Measurements from ENCODE around the gene DLGAP1.

The DLGAP1 gene

GRCh38 chr18:4211111-4211837, 243.8 kb downstream of the DLGAP1 start:
- H3K9me3 ChIP-seq (ENCODE audit: control insufficient read depth, insufficient read depth, low read depth, low read length) = no peaks in the 10 kb centered on the region
- H3K4me1 ChIP-seq (ENCODE audit: control insufficient read depth, insufficient read depth, low read length) = no peaks in the 10 kb centered on the region
- TF ChIP-seq ZBTB7A (tag by site-specific recombination; IDR thresholded peaks at IDR 0.05; ENCODE audit: low read depth) (no peak), ZNF776 (tag by site-specific recombination; IDR thresholded peaks at IDR 0.05; ENCODE audit: borderline replicate concordance) (no peak), ZNF660 (tag by site-specific recombination; IDR thresholded peaks at IDR 0.05) (no peak), OSR2 (tag by site-specific recombination; IDR thresholded peaks at IDR 0.05) (no peak), ZNF701 (tag by site-specific recombination; IDR thresholded peaks at IDR 0.05) (no peak), ZNF391 (tag by site-specific recombination; IDR thresholded peaks at IDR 0.05; ENCODE audit: borderline replicate concordance, low read depth) (no peak), SCRT1 (tag by site-specific recombination; IDR thresholded peaks at IDR 0.05; ENCODE audit: borderline replicate concordance) (no peak)
- ChIA-PET CTCF (no interaction called here), POLR2A (no interaction called here)
- H3K27ac ChIP-seq (ENCODE audit: extremely low read depth, low read depth, low read length) = no peak overlapping the region
- H3K4me3 ChIP-seq (ENCODE audit: low read depth, low read length) = no peak overlapping the region
- H3K36me3 ChIP-seq (ENCODE audit: control insufficient read depth in 2 of 2, insufficient read depth in 1 of 2, low read length in 2 of 2) = no peaks in the 10 kb centered on the region

DNA sequence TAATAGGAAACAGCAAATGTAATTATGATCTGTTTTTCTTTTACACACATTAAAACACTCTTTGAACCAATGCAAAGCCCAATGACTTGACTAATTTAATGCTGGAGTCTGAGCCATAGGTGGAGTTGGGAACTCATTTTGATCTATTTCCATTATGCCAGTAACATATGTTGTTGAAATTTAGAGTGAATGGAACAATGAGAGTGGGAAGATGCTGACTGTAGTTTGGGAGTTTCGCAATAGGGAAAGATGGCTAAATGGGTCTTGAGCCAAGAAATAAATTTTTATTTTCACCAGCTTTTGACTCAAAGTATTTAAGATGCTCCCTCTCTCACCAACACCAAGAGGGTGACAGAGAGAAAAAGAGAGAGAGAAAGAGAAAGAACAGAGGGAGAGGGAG, 246.7 kb downstream of the DLGAP1 start:
- no peaks in the 10 kb centered on the region for H3K36me3 ChIP-seq (ENCODE audit: control insufficient read depth in 2 of 2, insufficient read depth in 1 of 2, low read length in 2 of 2)
- ChIA-PET POLR2A (no interaction called here), CTCF (interaction anchor here (0.6 to 0.7 kb wide), 2 partner anchors 46 to 710 kb away, joined by 3 read pairs; no protein-coding TSS in a partner anchor)
- no peak overlapping the region for H3K4me3 ChIP-seq (ENCODE audit: low read depth, low read length)
- no peak overlapping the region for H3K27ac ChIP-seq (ENCODE audit: extremely low read depth, low read depth, low read length)
- no peaks in the 10 kb centered on the region for H3K9me3 ChIP-seq (ENCODE audit: control insufficient read depth, insufficient read depth, low read depth, low read length)
- H3K4me1 ChIP-seq (ENCODE audit: control insufficient read depth, insufficient read depth, low read length) = 0 out of 2 replicates have a peak, but pooled peaks cover 2% of the 10 kb centered on the region
- TF ChIP-seq ZNF629 (tag by site-specific recombination; IDR thresholded peaks at IDR 0.05) (no peak), ZNF777 (tag by site-specific recombination; IDR thresholded peaks at IDR 0.05; ENCODE audit: borderline replicate concordance) (no peak), ZNF600 (tag by site-specific recombination; IDR thresholded peaks at IDR 0.05) (no peak), ZNF133 (tag by site-specific recombination; IDR thresholded peaks at IDR 0.05) (no peak), ZNF223 (tag by site-specific recombination; IDR thresholded peaks at IDR 0.05) (no peak), ZNF221 (tag by site-specific recombination; IDR thresholded peaks at IDR 0.05; ENCODE audit: borderline replicate concordance) (no peak), SP2 (tag by site-specific recombination; IDR thresholded peaks at IDR 0.05) (no peak), ZNF335 (tag by site-specific recombination; conservative IDR thresholded peaks at IDR 0.05) (no peak), GLIS1 (tag by site-specific recombination; IDR thresholded peaks at IDR 0.05) (no peak), KLF8 (tag by site-specific recombination; IDR thresholded peaks at IDR 0.05) (no peak), ZNF473 (tag by site-specific recombination; IDR thresholded peaks at IDR 0.05) (no peak), ZNF292 (tag by site-specific recombination; IDR thresholded peaks at IDR 0.05; ENCODE audit: borderline replicate concordance, low read depth) (no peak), ZNF211 (tag by site-specific recombination; IDR thresholded peaks at IDR 0.05; ENCODE audit: low read depth) (no peak), ZNF521 (tag by site-specific recombination; IDR thresholded peaks at IDR 0.05) (no peak), MYNN (tag by site-specific recombination; IDR thresholded peaks at IDR 0.05; ENCODE audit: borderline replicate concordance) (no peak)

- TF ChIP-seq ZNF138 (tag by site-specific recombination; IDR thresholded peaks at IDR 0.05; ENCODE audit: borderline replicate concordance) = no peak
- TF ChIP-seq ZNF121 (tag by site-specific recombination; IDR thresholded peaks at IDR 0.05) = no peak
- no peak for TF ChIP-seq PRDM1 (tag by site-specific recombination; IDR thresholded peaks at IDR 0.05)
- no peak for TF ChIP-seq ZNF473 (tag by site-specific recombination; IDR thresholded peaks at IDR 0.05)
- Histone ChIP-seq H3K4me3 (ENCODE audit: low read depth, low read length) (no peak overlapping the region), H3K4me1 (ENCODE audit: control insufficient read depth, insufficient read depth, low read length) (0 out of 2 replicates have a peak, but pooled peaks cover 2% of the 10 kb centered on the region), H3K9me3 (ENCODE audit: control insufficient read depth, insufficient read depth, low read depth, low read length) (no peaks in the 10 kb centered on the region), H3K27ac (ENCODE audit: extremely low read depth, low read depth, low read length) (no peak overlapping the region), H3K36me3 (ENCODE audit: control insufficient read depth in 2 of 2, insufficient read depth in 1 of 2, low read length in 2 of 2) (no peaks in the 10 kb centered on the region)
- POLR2A ChIA-PET = no interaction called here
- CTCF ChIA-PET = interaction anchor here (0.6 kb wide), 1 partner anchor 711 kb away, joined by 3 read pairs; no protein-coding TSS in a partner anchor
These were observed 247.6 kb downstream of the DLGAP1 start for GRCh38 chr18:4207383-4207985.
